ENCODE results near the gene KIDINS220. TPM values are rescaled to one million over a fixed set of nuclear protein-coding genes. Genes with fewer than 3 reads are reported as not detected.
A peak's percentile ranks its signal among the peaks of the same experiment; 100 is the strongest.

Gene KIDINS220
- total and polyA plus RNA-seq, 9 donors: 39.9 to 70.0 (median 53.5) TPM

- no peak overlapping the region for H3K27ac ChIP-seq (ENCODE audit: low read length)
- WGBS (ENCODE audit: insufficient coverage): 74% methylated on average over 5 of the region's 6 CpGs
- DNase-seq: no peak
These were observed 40.4 kb downstream of the KIDINS220 start for GRCh38 chr2:8796878-8797550.

GRCh38 chr2:8796315-8796848, 41.0 kb downstream of the KIDINS220 start:
- H3K4me3 ChIP-seq (ENCODE audit: low read length): no peak overlapping the region
- peaks cover 43% of the 10 kb centered on the region for H3K36me3 ChIP-seq (ENCODE audit: control insufficient read depth, insufficient read depth, low read length)
- H3K27me3 ChIP-seq (ENCODE audit: control insufficient read depth, insufficient read depth, low read length): no peaks in the 10 kb centered on the region
- no peak for DNase-seq
- WGBS (ENCODE audit: insufficient coverage): 81% methylated on average over 3 of the region's 9 CpGs
- no peaks in the 10 kb centered on the region for H3K9me3 ChIP-seq (replicated peaks; ENCODE audit: control insufficient read depth, low read depth, low read length)
- H3K4me1 ChIP-seq (ENCODE audit: control insufficient read depth, insufficient read depth, low read length): no peaks in the 10 kb centered on the region
- H3K27ac ChIP-seq (ENCODE audit: low read length): no peak overlapping the region

More at GRCh38 chr2:8796878-8797550, 40.4 kb downstream of the KIDINS220 start:
- Histone ChIP-seq H3K4me3 (ENCODE audit: low read length) (no peak overlapping the region), H3K4me1 (ENCODE audit: control insufficient read depth, insufficient read depth, low read length) (no peaks in the 10 kb centered on the region), H3K9me3 (replicated peaks; ENCODE audit: control insufficient read depth, low read depth, low read length) (no peaks in the 10 kb centered on the region), H3K27me3 (ENCODE audit: control insufficient read depth, insufficient read depth, low read length) (no peaks in the 10 kb centered on the region), H3K36me3 (ENCODE audit: control insufficient read depth, insufficient read depth, low read length) (peaks cover 48% of the 10 kb centered on the region)

GRCh38 chr2:8794923-8795825, 42.2 kb downstream of the KIDINS220 start:
- H3K4me3 ChIP-seq (ENCODE audit: low read length): no peak overlapping the region
- no peaks in the 10 kb centered on the region for H3K27me3 ChIP-seq (ENCODE audit: control insufficient read depth, insufficient read depth, low read length)
- H3K36me3 ChIP-seq (ENCODE audit: control insufficient read depth, insufficient read depth, low read length): peaks cover 47% of the 10 kb centered on the region
- DNase-seq: no peak
- 100% methylated on average over 2 of the region's 8 CpGs for WGBS (ENCODE audit: insufficient coverage)
- no peaks in the 10 kb centered on the region for H3K4me1 ChIP-seq (ENCODE audit: control insufficient read depth, insufficient read depth, low read length)
- no peaks in the 10 kb centered on the region for H3K9me3 ChIP-seq (replicated peaks; ENCODE audit: control insufficient read depth, low read depth, low read length)
- no peak overlapping the region for H3K27ac ChIP-seq (ENCODE audit: low read length)

- DNase-seq: no peak
- no peaks in the 10 kb centered on the region for H3K4me1 ChIP-seq (ENCODE audit: control insufficient read depth, insufficient read depth, low read length)
- no peaks in the 10 kb centered on the region for H3K27me3 ChIP-seq (ENCODE audit: control insufficient read depth, insufficient read depth, low read length)
- H3K9me3 ChIP-seq (replicated peaks; ENCODE audit: control insufficient read depth, low read depth, low read length): no peaks in the 10 kb centered on the region
- no CpG with 5 or more reads among the region's 2 CpGs for WGBS (ENCODE audit: insufficient coverage)
- no peak overlapping the region for H3K27ac ChIP-seq (ENCODE audit: low read length)
- H3K36me3 ChIP-seq (ENCODE audit: control insufficient read depth, insufficient read depth, low read length): peaks cover 49% of the 10 kb centered on the region
- H3K4me3 ChIP-seq (ENCODE audit: low read length): no peak overlapping the region
These were observed 46.7 kb downstream of the KIDINS220 start for GRCh38 chr2:8790739-8791162.

GRCh38 chr2:8786463-8786862, 51.0 kb downstream of the KIDINS220 start:
- peaks cover 37% of the 10 kb centered on the region for H3K36me3 ChIP-seq (ENCODE audit: control insufficient read depth, insufficient read depth, low read length)
- 89% methylated on average over 3 of the region's 5 CpGs for WGBS (ENCODE audit: insufficient coverage)

GRCh38 chr2:8779795-8780671, 57.4 kb downstream of the KIDINS220 start:
- H3K27ac ChIP-seq (ENCODE audit: low read length): no peak overlapping the region
- no CpG with 5 or more reads among the region's 4 CpGs for WGBS (ENCODE audit: insufficient coverage)
- H3K4me3 ChIP-seq (ENCODE audit: low read length): no peak overlapping the region
- DNase-seq: no peak
- no peaks in the 10 kb centered on the region for H3K4me1 ChIP-seq (ENCODE audit: control insufficient read depth, insufficient read depth, low read length)
- H3K36me3 ChIP-seq (ENCODE audit: control insufficient read depth, insufficient read depth, low read length): peaks cover 36% of the 10 kb centered on the region
- no peaks in the 10 kb centered on the region for H3K27me3 ChIP-seq (ENCODE audit: control insufficient read depth, insufficient read depth, low read length)
- H3K9me3 ChIP-seq (replicated peaks; ENCODE audit: control insufficient read depth, low read depth, low read length): no peaks in the 10 kb centered on the region

More at GRCh38 chr2:8786463-8786862, 51.0 kb downstream of the KIDINS220 start:
- no peaks in the 10 kb centered on the region for H3K9me3 ChIP-seq (replicated peaks; ENCODE audit: control insufficient read depth, low read depth, low read length)
- no peaks in the 10 kb centered on the region for H3K27me3 ChIP-seq (ENCODE audit: control insufficient read depth, insufficient read depth, low read length)
- DNase-seq: no peak
- no peaks in the 10 kb centered on the region for H3K4me1 ChIP-seq (ENCODE audit: control insufficient read depth, insufficient read depth, low read length)
- no peak overlapping the region for H3K4me3 ChIP-seq (ENCODE audit: low read length)
- H3K27ac ChIP-seq (ENCODE audit: low read length): no peak overlapping the region

- DNase-seq: no peak
- H3K27me3 ChIP-seq (ENCODE audit: control insufficient read depth, insufficient read depth, low read length): no peaks in the 10 kb centered on the region
- H3K36me3 ChIP-seq (ENCODE audit: control insufficient read depth, insufficient read depth, low read length): peaks cover 39% of the 10 kb centered on the region
- 80% methylated on average over 1 of the region's 2 CpGs for WGBS (ENCODE audit: insufficient coverage)
- no peaks in the 10 kb centered on the region for H3K9me3 ChIP-seq (replicated peaks; ENCODE audit: control insufficient read depth, low read depth, low read length)
- H3K27ac ChIP-seq (ENCODE audit: low read length): no peak overlapping the region
- no peaks in the 10 kb centered on the region for H3K4me1 ChIP-seq (ENCODE audit: control insufficient read depth, insufficient read depth, low read length)
- no peak overlapping the region for H3K4me3 ChIP-seq (ENCODE audit: low read length)
These were observed 63.0 kb downstream of the KIDINS220 start for GRCh38 chr2:8774371-8774770.

- Histone ChIP-seq H3K4me1 (ENCODE audit: control insufficient read depth, insufficient read depth, low read length) (no peaks in the 10 kb centered on the region), H3K9me3 (replicated peaks; ENCODE audit: control insufficient read depth, low read depth, low read length) (no peaks in the 10 kb centered on the region), H3K27me3 (ENCODE audit: control insufficient read depth, insufficient read depth, low read length) (no peaks in the 10 kb centered on the region), H3K36me3 (ENCODE audit: control insufficient read depth, insufficient read depth, low read length) (peaks cover 15% of the 10 kb centered on the region), H3K4me3 (ENCODE audit: low read length) (no peak overlapping the region), H3K27ac (ENCODE audit: low read length) (no peak overlapping the region)
- 100% methylated on average over 1 of the region's 1 CpG for WGBS (ENCODE audit: insufficient coverage)
- DNase-seq: no peak
These were observed 70.1 kb downstream of the KIDINS220 start for GRCh38 chr2:8767324-8767723.

- peaks cover under 1% of the 10 kb centered on the region for H3K9me3 ChIP-seq (replicated peaks; ENCODE audit: control insufficient read depth, low read depth, low read length)
- H3K36me3 ChIP-seq (ENCODE audit: control insufficient read depth, insufficient read depth, low read length): peaks cover 16% of the 10 kb centered on the region
- H3K4me3 ChIP-seq (ENCODE audit: low read length): no peak overlapping the region
- no peaks in the 10 kb centered on the region for H3K27me3 ChIP-seq (ENCODE audit: control insufficient read depth, insufficient read depth, low read length)
- DNase-seq: peak; percentile 58
- no CpG with 5 or more reads among the region's 1 CpG for WGBS (ENCODE audit: insufficient coverage)
- H3K27ac ChIP-seq (ENCODE audit: low read length): no peak overlapping the region
- H3K4me1 ChIP-seq (ENCODE audit: control insufficient read depth, insufficient read depth, low read length): no peaks in the 10 kb centered on the region
These were observed 75.8 kb downstream of the KIDINS220 start for GRCh38 chr2:8761529-8762164.
